Esophagus muscularis mucosa (tissue), 3 donors: ENCODE data around the gene IFIT2.

Experiments
- POLR2A ChIP-seq: fragments of 450-650 bp; IDR thresholded peaks from one replicate; pipeline ENCODE4 v1.6.1; 2017; ENCODE audit warnings: antibody characterized with exemption, moderate library complexity, mild to moderate bottlenecking, low read depth
- TF ChIP-seq, protein P1 (sequence below), 3 experiments: fragments of 200-600 bp in 2 of 3; fragments of 450-650 bp in 1 of 3; sonication (generic) in 2 of 3; IDR thresholded peaks; one replicate each; pipeline ENCODE4 v1.5.1; 2017 to 2019; ENCODE audit warnings: antibody characterized with exemption in 3 of 3, mild to moderate bottlenecking in 2 of 3, moderate library complexity in 1 of 3

DNA sequence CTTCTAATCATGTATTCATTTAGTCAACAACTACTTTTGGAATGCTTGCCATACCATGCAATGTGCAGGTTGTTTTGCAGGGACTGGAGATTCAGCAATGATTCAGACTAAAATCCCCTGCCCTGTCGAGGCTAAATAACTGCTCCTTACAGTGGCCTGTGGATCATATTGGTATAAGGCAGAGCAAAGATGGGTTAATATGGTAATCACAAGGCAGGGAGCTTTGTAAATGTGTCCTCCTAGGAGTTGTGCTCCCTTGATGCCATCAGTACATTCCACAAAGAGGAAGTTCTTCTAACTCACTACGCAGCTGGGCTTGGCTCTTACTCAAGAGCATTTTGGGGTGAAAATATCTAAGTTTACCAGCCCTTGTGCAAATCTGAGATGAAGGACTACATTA lies 614 bp upstream of the IFIT2 start:
- TF ChIP-seq, protein P1, sequence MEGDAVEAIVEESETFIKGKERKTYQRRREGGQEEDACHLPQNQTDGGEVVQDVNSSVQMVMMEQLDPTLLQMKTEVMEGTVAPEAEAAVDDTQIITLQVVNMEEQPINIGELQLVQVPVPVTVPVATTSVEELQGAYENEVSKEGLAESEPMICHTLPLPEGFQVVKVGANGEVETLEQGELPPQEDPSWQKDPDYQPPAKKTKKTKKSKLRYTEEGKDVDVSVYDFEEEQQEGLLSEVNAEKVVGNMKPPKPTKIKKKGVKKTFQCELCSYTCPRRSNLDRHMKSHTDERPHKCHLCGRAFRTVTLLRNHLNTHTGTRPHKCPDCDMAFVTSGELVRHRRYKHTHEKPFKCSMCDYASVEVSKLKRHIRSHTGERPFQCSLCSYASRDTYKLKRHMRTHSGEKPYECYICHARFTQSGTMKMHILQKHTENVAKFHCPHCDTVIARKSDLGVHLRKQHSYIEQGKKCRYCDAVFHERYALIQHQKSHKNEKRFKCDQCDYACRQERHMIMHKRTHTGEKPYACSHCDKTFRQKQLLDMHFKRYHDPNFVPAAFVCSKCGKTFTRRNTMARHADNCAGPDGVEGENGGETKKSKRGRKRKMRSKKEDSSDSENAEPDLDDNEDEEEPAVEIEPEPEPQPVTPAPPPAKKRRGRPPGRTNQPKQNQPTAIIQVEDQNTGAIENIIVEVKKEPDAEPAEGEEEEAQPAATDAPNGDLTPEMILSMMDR (IDR thresholded peaks at IDR 0.05) = no peak
- TF ChIP-seq POLR2A = no peak
